Measurements from ENCODE around the gene PCDH7.

DNA sequence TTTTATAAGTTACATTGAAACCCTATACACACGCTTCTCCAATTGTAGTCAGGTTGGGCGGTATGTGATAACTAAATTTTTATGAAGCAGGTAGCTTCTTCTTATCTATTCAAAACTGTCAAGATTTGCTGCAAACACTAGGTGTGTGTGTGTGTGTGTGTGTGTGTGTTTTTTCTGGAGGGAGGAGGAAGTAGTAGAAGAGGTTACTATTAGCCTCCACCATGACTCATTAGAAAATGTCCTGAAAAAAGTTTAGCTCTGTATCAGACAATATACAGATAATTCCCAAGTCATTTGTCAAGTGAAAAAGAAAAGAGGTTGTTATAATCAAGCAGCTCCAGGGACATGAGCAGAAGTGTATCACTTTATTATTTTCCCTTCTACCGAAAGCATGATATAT is 33.9 kb downstream of the PCDH7 start:
- TF ChIP-seq, protein P1, sequence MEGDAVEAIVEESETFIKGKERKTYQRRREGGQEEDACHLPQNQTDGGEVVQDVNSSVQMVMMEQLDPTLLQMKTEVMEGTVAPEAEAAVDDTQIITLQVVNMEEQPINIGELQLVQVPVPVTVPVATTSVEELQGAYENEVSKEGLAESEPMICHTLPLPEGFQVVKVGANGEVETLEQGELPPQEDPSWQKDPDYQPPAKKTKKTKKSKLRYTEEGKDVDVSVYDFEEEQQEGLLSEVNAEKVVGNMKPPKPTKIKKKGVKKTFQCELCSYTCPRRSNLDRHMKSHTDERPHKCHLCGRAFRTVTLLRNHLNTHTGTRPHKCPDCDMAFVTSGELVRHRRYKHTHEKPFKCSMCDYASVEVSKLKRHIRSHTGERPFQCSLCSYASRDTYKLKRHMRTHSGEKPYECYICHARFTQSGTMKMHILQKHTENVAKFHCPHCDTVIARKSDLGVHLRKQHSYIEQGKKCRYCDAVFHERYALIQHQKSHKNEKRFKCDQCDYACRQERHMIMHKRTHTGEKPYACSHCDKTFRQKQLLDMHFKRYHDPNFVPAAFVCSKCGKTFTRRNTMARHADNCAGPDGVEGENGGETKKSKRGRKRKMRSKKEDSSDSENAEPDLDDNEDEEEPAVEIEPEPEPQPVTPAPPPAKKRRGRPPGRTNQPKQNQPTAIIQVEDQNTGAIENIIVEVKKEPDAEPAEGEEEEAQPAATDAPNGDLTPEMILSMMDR (IDR thresholded peaks at IDR 0.05; ENCODE audit: low read depth, low read length), result no peak
- no peak for TF ChIP-seq EZH2phosphoT487 (IDR thresholded peaks at IDR 0.05; ENCODE audit: low read depth)

All from OCI-LY3 (cell line).